Gastrocnemius medialis (tissue), 4 donors: ENCODE measurements around the gene PRRT1.

ENCODE experiments used
- POLR2A ChIP-seq, 2 donors: fragments of 450-650 bp; IDR thresholded peaks; one replicate each; pipeline ENCODE4 v1.6.1; 2017; ENCODE audit warnings: antibody characterized with exemption in 2 of 2, mild to moderate bottlenecking in 2 of 2, moderate library complexity in 2 of 2
- TF ChIP-seq, protein P1 (sequence below), 5 experiments: fragments of 450-650 bp in 3 of 5; fragments of 200-600 bp in 2 of 5; sonication (generic) in 2 of 5; IDR thresholded peaks in 4 of 5; conservative IDR thresholded peaks in 1 of 5; 1 replicate in 4 of 5; 2 replicates in 1 of 5; pipeline ENCODE4 v1.5.1; 2016 to 2019; ENCODE audit warnings: antibody characterized with exemption in 5 of 5, mild to moderate bottlenecking in 3 of 5, moderate library complexity in 3 of 5

DNA sequence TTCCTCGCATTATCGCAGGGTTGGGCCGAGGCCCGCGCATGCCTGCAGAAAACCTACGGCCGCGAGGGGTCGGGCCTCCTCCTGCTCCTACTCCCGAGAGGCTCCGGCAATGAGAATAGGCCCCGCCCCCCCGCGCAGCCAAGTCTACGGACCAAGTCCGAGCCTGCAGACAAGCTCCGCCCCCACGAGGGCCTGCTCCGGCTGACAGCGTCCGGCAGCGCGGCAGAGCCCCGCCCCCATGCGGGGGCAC is 43.8 kb upstream of the PRRT1 start:
- TF ChIP-seq, protein P1, sequence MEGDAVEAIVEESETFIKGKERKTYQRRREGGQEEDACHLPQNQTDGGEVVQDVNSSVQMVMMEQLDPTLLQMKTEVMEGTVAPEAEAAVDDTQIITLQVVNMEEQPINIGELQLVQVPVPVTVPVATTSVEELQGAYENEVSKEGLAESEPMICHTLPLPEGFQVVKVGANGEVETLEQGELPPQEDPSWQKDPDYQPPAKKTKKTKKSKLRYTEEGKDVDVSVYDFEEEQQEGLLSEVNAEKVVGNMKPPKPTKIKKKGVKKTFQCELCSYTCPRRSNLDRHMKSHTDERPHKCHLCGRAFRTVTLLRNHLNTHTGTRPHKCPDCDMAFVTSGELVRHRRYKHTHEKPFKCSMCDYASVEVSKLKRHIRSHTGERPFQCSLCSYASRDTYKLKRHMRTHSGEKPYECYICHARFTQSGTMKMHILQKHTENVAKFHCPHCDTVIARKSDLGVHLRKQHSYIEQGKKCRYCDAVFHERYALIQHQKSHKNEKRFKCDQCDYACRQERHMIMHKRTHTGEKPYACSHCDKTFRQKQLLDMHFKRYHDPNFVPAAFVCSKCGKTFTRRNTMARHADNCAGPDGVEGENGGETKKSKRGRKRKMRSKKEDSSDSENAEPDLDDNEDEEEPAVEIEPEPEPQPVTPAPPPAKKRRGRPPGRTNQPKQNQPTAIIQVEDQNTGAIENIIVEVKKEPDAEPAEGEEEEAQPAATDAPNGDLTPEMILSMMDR (IDR thresholded peaks at IDR 0.05 in 4 of 5, conservative IDR thresholded peaks at IDR 0.05 in 1 of 5), result peak in 4 of 5 experiments; percentile 54 to 70 (median 56)
- TF ChIP-seq POLR2A (IDR thresholded peaks at IDR 0.05), result no peak
